Activated naive CD8-positive, alpha-beta T cell (primary cell): ENCODE results near the gene ADIPOQ.
"Not testable (repeated sequence)": the region's sequence is repeated elsewhere in the genome, so short reads cannot be mapped to it uniquely, and the experiment has no call there.

ENCODE experiments used
- H3K27ac Mint-ChIP-seq: one replicate; pipeline ENCODE4 v1.8.0; 2021; ENCODE audit warnings: mixed read lengths
- H3K27me3 Mint-ChIP-seq: one replicate; pipeline ENCODE4 v1.8.0; 2021; ENCODE audit warnings: mixed read lengths
- H3K36me3 Mint-ChIP-seq: one replicate; pipeline ENCODE4 v1.8.0; 2021; ENCODE audit warnings: mixed read lengths
- H3K4me1 Mint-ChIP-seq: one replicate; pipeline ENCODE4 v1.8.0; 2021; ENCODE audit warnings: low read depth, mixed read lengths
- H3K4me3 Mint-ChIP-seq: one replicate; pipeline ENCODE4 v1.8.0; 2021; ENCODE audit warnings: mild to moderate bottlenecking, mixed read lengths
- H3K9me3 Mint-ChIP-seq: one replicate; pipeline ENCODE4 v1.8.0; 2021; ENCODE audit warnings: low read depth, mixed read lengths

Gene ADIPOQ

GRCh38 chr3:186845756-186846155 is 3.2 kb downstream of the ADIPOQ start:
- Mint-ChIP-seq H3K27ac (no peak overlapping the region), H3K27me3 (peaks cover 2% of the 10 kb centered on the region), H3K36me3 (no peaks in the 10 kb centered on the region), H3K4me3 (no peak overlapping the region), H3K4me1 (peaks cover 5% of the 10 kb centered on the region), H3K9me3 (no peaks in the 10 kb centered on the region)

- H3K9me3 Mint-ChIP-seq: no peaks in the 10 kb centered on the region
- H3K36me3 Mint-ChIP-seq: no peaks in the 10 kb centered on the region
- H3K27me3 Mint-ChIP-seq: peaks cover 2% of the 10 kb centered on the region
- H3K4me3 Mint-ChIP-seq: no peak overlapping the region
- H3K4me1 Mint-ChIP-seq: peaks cover 15% of the 10 kb centered on the region
- H3K27ac Mint-ChIP-seq: no peak overlapping the region
These were observed 4.9 kb downstream of the ADIPOQ start for GRCh38 chr3:186847437-186847836.

- Mint-ChIP-seq H3K36me3 (no peaks in the 10 kb centered on the region), H3K27me3 (peaks cover 2% of the 10 kb centered on the region), H3K9me3 (no peaks in the 10 kb centered on the region), H3K27ac (peak overlapping the region; percentile 6), H3K4me1 (peaks cover 17% of the 10 kb centered on the region), H3K4me3 (no peak overlapping the region)
These were observed 7.0 kb downstream of the ADIPOQ start for GRCh38 chr3:186849374-186849975.

- H3K4me1 Mint-ChIP-seq: peaks cover 17% of the 10 kb centered on the region
- H3K27me3 Mint-ChIP-seq, H3K9me3 Mint-ChIP-seq, H3K27ac Mint-ChIP-seq, H3K36me3 Mint-ChIP-seq, H3K4me3 Mint-ChIP-seq: not testable (repeated sequence)
These were observed 9.3 kb downstream of the ADIPOQ start for GRCh38 chr3:186851835-186852234.

GRCh38 chr3:186852994-186853393 is 10.5 kb downstream of the ADIPOQ start:
- no peak overlapping the region for H3K27ac Mint-ChIP-seq
- H3K4me1 Mint-ChIP-seq: peaks cover 17% of the 10 kb centered on the region
- H3K9me3 Mint-ChIP-seq: no peaks in the 10 kb centered on the region
- H3K27me3 Mint-ChIP-seq: no peaks in the 10 kb centered on the region
- no peaks in the 10 kb centered on the region for H3K36me3 Mint-ChIP-seq
- H3K4me3 Mint-ChIP-seq: no peak overlapping the region

GRCh38 chr3:186854146-186854545 is 11.6 kb downstream of the ADIPOQ start:
- Mint-ChIP-seq H3K9me3 (peaks cover 3% of the 10 kb centered on the region), H3K4me1 (peaks cover 17% of the 10 kb centered on the region), H3K4me3 (no peak overlapping the region), H3K36me3 (no peaks in the 10 kb centered on the region), H3K27ac (no peak overlapping the region), H3K27me3 (no peaks in the 10 kb centered on the region)

GRCh38 chr3:186854954-186855353 is 12.4 kb downstream of the ADIPOQ start:
- peaks cover 14% of the 10 kb centered on the region for H3K4me1 Mint-ChIP-seq
- no peaks in the 10 kb centered on the region for H3K27me3 Mint-ChIP-seq

GRCh38 chr3:186857743-186858142 is 15.2 kb downstream of the ADIPOQ start:
- no peak overlapping the region for H3K4me3 Mint-ChIP-seq

More at GRCh38 chr3:186854954-186855353, 12.4 kb downstream of the ADIPOQ start:
- Mint-ChIP-seq H3K9me3 (peaks cover 3% of the 10 kb centered on the region), H3K36me3 (peaks cover 3% of the 10 kb centered on the region), H3K4me3 (no peak overlapping the region), H3K27ac (peak overlapping the region; percentile 16)

GRCh38 chr3:186865215-186865853 is 22.8 kb downstream of the ADIPOQ start:
- H3K27ac Mint-ChIP-seq, H3K27me3 Mint-ChIP-seq, H3K36me3 Mint-ChIP-seq, H3K4me3 Mint-ChIP-seq, H3K9me3 Mint-ChIP-seq: not testable (repeated sequence)
- H3K4me1 Mint-ChIP-seq: peaks cover 17% of the 10 kb centered on the region

More at GRCh38 chr3:186857743-186858142, 15.2 kb downstream of the ADIPOQ start:
- Mint-ChIP-seq H3K9me3 (peaks cover 3% of the 10 kb centered on the region), H3K4me1 (peaks cover 8% of the 10 kb centered on the region), H3K27me3 (no peaks in the 10 kb centered on the region), H3K27ac (no peak overlapping the region), H3K36me3 (peaks cover 3% of the 10 kb centered on the region)

GRCh38 chr3:186866095-186866494 is 23.6 kb downstream of the ADIPOQ start:
- H3K27me3 Mint-ChIP-seq, H3K9me3 Mint-ChIP-seq, H3K36me3 Mint-ChIP-seq, H3K27ac Mint-ChIP-seq, H3K4me3 Mint-ChIP-seq: not testable (repeated sequence)
- H3K4me1 Mint-ChIP-seq: peaks cover 20% of the 10 kb centered on the region

- peak overlapping the region; percentile 41 for H3K27ac Mint-ChIP-seq
- H3K9me3 Mint-ChIP-seq: no peaks in the 10 kb centered on the region
- H3K36me3 Mint-ChIP-seq: no peaks in the 10 kb centered on the region
- no peak overlapping the region for H3K4me3 Mint-ChIP-seq
- peaks cover 32% of the 10 kb centered on the region for H3K4me1 Mint-ChIP-seq
- no peaks in the 10 kb centered on the region for H3K27me3 Mint-ChIP-seq
These were observed 27.0 kb downstream of the ADIPOQ start for GRCh38 chr3:186869253-186870100.

- no peaks in the 10 kb centered on the region for H3K36me3 Mint-ChIP-seq
- H3K4me3 Mint-ChIP-seq: peak overlapping the region; percentile 2
- H3K27me3 Mint-ChIP-seq: no peaks in the 10 kb centered on the region
- peaks cover 32% of the 10 kb centered on the region for H3K4me1 Mint-ChIP-seq
- no peaks in the 10 kb centered on the region for H3K9me3 Mint-ChIP-seq
- peak overlapping the region; percentile 87 for H3K27ac Mint-ChIP-seq
These were observed 28.1 kb downstream of the ADIPOQ start for GRCh38 chr3:186870421-186871201.

GRCh38 chr3:186871403-186871924 is 29.0 kb downstream of the ADIPOQ start:
- H3K4me3 Mint-ChIP-seq: no peak overlapping the region
- no peaks in the 10 kb centered on the region for H3K27me3 Mint-ChIP-seq
- no peaks in the 10 kb centered on the region for H3K36me3 Mint-ChIP-seq
- peaks cover 32% of the 10 kb centered on the region for H3K4me1 Mint-ChIP-seq
- H3K27ac Mint-ChIP-seq: peak overlapping the region; percentile 87
- H3K9me3 Mint-ChIP-seq: no peaks in the 10 kb centered on the region

- H3K27me3 Mint-ChIP-seq, H3K4me3 Mint-ChIP-seq, H3K36me3 Mint-ChIP-seq, H3K9me3 Mint-ChIP-seq, H3K27ac Mint-ChIP-seq: not testable (repeated sequence)
- H3K4me1 Mint-ChIP-seq: peaks cover 32% of the 10 kb centered on the region
These were observed 31.3 kb downstream of the ADIPOQ start for GRCh38 chr3:186873796-186874195.
